Lower leg skin (tissue), 3 donors: ENCODE measurements around the gene SLC16A9.

ENCODE experiments used
- POLR2A ChIP-seq, 2 donors: fragments of 450-650 bp; IDR thresholded peaks; one replicate each; pipeline ENCODE4 v1.6.1; 2016 to 2017; ENCODE audit warnings: antibody characterized with exemption in 2 of 2, mild to moderate bottlenecking in 1 of 2, moderate library complexity in 1 of 2
- TF ChIP-seq, protein P1 (sequence below), 3 donors: fragments of 450-650 bp; IDR thresholded peaks; one replicate each; pipeline ENCODE4 v1.5.1; 2016; ENCODE audit warnings: antibody characterized with exemption in 3 of 3, mild to moderate bottlenecking in 3 of 3, moderate library complexity in 2 of 3

DNA sequence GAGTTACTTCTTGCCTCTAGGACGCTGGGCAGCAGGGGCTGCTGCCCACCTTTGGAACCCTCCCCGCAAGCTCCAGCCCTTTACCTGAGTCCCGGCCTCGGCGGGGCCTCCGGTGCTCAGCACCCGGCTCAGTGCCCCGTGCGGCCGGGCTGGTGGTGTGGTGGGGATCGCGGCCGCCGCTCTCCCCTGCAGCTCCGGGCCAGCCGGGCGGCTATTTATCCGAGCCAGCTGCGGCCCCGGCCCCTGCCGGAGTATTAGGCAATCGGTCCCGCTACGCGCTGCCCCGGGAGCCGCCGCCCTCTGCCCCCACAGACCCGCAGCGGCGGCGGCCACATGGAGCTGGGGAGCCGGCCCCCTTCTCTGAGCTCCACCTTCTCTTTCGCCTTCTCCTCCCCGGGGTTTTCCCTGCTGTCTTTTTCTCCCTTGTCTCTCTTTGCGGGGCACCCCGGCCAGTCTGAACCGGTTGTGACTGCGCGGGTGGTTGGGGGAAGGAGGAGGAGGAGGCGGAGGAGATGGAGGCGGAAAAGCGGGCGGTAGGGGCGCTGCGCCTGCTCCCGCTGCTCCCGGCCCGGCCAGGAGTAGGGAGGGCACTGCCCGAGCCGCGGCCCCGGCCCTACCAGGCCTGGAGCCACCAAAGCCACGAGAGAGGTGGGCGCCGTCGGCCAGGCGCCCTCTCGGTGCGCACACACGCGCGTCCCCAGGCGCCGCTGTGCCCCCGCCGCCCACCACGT, at the start of gene SLC16A9:
- TF ChIP-seq, protein P1, sequence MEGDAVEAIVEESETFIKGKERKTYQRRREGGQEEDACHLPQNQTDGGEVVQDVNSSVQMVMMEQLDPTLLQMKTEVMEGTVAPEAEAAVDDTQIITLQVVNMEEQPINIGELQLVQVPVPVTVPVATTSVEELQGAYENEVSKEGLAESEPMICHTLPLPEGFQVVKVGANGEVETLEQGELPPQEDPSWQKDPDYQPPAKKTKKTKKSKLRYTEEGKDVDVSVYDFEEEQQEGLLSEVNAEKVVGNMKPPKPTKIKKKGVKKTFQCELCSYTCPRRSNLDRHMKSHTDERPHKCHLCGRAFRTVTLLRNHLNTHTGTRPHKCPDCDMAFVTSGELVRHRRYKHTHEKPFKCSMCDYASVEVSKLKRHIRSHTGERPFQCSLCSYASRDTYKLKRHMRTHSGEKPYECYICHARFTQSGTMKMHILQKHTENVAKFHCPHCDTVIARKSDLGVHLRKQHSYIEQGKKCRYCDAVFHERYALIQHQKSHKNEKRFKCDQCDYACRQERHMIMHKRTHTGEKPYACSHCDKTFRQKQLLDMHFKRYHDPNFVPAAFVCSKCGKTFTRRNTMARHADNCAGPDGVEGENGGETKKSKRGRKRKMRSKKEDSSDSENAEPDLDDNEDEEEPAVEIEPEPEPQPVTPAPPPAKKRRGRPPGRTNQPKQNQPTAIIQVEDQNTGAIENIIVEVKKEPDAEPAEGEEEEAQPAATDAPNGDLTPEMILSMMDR (IDR thresholded peaks at IDR 0.05), result no peak
- no peak for TF ChIP-seq POLR2A (IDR thresholded peaks at IDR 0.05)
